ENCODE data around the gene SERBP1.

Gene SERBP1

GRCh38 chr1:67359592-67359991 is 70.6 kb downstream of the SERBP1 start:
- no peak for DNase-seq
